Muscle of arm (tissue), 12 donors: ENCODE data around the gene GREB1. TPM values are rescaled to one million over a fixed set of nuclear protein-coding genes. Genes with fewer than 3 reads are reported as not detected.

Experiments
- DNase-seq: peaks from one replicate; pipeline ENCODE4 v3.0.0-alpha.2; 2013
- polyA plus RNA-seq, 12 donors: library from polyadenylated mRNA; unstranded; fragments of 120-200 nt; gene quantifications; one replicate each; pipeline ENCODE4 v1.2.1, GENCODE V29; 2013; ENCODE audit not compliant: insufficient read length in 12 of 12

The GREB1 gene
- polyA plus RNA-seq, 12 donors: 9.0 to 18.8 (median 11.4) TPM; not detected in 1

DNA sequence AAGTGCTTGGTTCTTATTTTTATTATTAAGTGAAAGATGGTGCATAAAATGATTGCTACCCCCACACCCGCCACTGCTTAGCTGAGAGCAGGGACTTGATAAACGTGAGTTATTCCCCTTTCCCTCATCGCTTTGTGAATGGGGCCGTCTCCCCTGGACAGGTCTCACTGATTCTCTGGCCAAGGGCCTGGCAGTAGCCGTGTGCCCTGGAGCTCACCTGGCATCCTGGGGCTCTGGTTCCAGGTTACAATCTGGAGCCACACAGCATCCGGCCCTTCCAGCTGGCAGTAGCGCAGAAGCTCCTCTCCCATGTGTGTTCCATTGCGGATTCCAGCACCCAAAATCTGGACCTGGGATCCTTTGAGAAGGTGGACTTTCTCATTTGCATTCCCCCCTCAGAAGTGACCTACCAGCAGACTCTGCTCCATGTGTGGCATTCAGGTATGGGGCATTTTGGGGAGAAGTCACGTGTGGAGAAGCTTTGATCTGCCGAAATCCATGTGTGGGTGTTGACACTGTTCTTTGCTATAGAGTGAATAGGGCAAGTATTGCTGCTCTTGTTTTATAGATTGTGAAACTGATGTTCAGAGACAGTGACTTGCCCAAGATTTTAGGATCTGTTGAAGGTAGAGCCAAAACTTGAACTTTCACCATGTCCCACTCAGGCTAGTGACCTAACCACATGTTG, 63.8 kb downstream of the GREB1 start:
- no peak for DNase-seq

DNA sequence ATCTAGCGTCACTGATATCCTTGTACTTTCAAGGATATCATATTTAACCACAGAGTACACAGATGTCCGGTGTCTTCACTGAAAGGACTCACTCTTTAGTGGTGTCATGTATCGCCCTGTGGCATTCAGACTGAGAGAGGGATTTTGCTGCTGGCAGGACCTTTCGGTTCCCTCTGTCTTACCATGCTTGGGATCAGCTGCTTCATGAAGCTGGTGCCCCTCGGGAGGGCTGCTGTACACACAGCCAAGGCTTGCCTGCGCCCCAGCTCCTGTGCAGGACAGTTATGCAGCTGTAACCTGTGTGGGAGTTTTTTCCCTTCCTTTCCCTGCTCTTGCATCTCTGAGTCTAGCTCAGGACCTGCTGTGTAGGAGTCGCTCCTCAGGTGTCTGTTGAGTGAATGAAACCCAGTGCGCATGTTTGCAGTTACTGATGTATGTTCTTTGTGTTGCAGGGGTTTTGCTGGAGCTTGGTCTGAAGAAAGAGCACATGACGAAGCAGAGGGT, 64.4 kb downstream of the GREB1 start:
- no peak for DNase-seq

DNA sequence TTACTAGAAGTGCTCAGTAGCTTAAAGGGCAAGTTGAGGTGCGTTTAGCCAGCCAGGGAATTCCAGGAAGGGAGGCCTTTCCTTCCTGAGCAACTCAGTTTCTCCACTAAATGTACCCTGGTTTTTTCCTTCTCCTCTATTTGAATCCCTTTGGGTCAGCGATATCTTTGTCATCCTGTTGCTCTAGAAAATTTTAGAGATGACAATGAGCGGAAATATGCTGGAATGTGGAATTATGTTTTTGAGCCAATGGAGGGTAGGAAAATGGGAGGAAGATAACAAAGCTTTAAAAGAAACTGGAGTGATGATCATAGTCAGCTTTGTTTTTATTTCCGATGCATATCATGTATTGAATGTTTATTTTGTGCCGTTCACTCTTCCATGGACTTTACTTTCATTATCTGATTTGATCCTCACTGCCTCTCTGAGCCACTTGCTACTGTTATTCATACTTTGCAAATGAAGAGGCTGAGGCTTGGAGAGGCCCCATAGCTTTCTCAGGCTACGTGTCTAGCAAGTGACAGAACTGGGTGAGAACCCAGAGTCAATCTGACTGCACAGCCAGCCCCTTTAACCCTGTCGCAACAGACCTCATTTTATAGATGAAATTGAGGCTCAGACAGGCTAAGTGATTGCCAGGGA, 68.8 kb downstream of the GREB1 start:
- no peak for DNase-seq

DNA sequence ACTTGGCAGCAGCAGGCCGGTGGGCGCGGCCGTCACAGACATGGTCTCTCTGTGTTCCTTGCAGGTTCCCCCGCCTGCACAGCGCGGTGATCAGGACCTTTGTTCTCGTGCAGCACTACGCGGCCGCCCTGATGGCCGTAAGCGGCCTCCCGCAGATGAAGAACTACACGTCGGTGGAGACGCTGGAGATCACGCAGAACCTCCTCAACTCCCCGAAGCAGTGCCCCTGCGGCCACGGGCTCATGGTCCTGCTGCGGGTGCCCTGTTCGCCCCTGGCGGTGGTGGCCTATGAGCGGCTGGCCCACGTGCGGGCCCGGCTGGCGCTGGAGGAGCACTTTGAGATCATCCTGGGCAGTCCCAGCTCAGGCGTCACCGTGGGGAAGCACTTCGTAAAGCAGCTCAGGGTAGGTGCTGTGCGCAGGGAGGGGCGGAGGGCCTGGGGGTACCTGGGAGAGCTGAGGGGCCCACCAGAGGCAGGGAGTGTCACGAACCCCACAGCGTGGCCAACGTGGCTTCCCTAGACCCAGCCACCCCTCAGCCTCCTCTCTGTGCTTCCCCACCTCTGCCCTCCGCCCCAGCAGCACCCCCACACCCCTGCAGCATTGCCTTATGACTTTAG, 76.9 kb downstream of the GREB1 start:
- no peak for DNase-seq

DNA sequence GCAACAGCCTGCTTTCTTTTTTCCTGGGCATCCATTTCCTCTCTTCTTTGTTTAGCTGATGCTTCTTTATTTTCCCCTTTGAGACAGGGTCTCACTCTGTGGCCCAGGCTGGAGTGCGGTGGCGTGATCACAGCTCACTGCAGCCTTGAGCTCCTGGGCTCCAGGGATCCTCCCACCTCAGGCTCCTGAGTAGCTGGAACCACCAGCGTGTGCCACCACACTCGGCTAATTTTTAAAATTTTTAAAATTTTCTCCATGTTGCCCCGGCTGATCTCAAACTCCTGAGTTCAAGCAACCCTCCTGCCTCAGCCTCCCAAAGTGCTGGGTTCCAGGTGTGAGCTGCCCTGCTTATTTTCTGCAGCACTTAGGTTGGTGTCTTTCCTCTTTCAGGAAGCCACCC, 77.4 kb downstream of the GREB1 start:
- no peak for DNase-seq

DNA sequence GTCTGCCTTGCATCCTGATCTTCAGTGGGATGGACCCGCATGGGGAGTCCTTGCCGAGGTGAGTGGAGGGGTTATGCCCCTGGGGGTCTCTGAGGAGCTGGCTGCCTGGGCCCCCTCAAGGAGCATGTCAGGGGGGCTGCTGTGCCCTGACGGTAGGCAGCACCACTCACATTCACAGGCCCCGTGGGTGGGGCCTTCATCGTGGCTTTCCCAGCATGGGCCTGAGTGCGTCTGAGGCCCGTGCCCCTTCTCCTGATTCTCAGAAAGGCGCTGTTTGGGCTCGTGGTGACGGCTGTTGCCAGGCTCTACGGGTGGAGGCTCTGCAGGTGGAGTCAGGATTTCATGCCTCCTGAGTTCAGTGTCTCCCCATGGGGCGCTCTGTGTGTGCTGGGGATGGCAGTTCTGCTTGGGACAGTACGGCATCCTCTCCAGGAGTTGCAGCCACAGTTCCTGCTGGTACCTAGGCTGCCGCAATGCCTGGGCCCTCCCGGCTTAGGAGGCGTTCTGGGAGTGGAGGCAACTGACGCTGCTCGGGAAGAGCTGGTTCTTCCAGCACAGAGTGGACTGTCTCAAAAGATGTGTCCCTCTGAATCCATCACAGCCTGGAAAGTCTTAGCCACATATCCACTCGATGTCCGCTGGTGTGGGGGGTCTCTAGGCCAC, 78.8 kb downstream of the GREB1 start:
- DNase-seq: no peak

DNA sequence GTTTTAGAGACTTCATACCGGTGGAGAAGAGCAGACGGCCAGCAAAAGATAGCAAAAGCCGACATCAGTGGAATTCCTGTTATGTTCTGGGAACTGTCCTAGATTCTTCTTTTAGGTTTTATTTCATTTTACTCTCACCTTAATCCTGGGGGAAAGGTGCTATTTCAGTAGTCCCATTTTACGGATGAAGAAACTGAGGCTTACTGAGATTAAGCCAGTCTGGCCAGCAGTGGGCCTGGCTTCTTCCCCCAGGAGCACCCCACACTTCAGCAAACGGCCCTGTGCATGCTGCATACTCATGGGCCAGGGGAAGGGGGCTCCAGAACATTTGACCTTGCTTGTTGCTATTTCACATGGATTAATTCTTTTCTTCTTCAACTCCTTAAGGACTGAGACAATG, 79.5 kb downstream of the GREB1 start:
- no peak for DNase-seq

DNA sequence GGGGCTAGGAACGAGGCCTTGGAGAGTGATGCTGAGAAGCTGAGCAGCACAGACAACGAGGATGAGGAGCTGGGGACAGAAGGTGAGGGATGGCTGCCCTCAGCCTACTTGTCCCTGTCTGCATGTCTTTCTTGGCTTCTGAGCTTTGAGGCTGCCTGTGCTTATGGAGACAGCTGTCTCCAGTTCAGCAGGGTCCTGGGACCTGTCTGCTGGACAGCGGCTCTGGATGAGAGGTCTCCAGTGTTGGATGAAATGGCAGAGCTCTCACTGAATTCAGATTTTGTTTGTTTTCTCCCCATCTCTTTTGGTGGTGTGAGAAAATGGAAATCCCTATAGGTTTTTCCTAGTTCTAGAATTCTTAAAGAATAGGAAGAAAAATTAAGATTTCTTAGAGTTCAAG, 81.4 kb downstream of the GREB1 start:
- DNase-seq: no peak

DNA sequence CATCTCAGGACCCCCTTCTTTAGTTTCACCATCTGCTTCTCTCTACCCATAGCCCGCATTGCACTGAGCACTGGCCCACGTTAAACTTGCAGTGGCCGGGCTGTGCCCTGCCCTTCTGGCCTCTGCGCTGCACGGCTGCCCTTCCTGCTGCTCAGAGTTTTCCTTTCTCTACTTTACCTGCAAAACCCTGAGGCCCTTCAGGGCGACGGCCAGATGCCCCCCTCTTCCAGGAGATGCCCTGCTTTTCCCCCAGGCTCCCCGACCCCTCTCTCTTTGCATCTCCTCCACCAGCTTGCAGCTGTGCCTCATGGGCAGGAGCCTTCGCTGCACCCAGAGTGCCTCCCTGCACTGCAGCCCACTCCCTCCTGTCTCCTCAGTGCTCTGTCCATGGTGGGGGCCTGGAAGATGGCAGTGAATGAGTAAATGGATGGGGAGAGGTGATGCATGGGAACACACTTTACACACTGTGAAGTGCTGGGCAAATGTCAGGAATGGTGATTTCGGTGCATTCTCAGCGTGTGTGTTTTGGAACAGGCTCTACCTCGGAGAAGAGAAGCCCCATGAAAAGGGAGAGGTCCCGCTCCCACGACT, 82.3 kb downstream of the GREB1 start:
- no peak for DNase-seq

DNA sequence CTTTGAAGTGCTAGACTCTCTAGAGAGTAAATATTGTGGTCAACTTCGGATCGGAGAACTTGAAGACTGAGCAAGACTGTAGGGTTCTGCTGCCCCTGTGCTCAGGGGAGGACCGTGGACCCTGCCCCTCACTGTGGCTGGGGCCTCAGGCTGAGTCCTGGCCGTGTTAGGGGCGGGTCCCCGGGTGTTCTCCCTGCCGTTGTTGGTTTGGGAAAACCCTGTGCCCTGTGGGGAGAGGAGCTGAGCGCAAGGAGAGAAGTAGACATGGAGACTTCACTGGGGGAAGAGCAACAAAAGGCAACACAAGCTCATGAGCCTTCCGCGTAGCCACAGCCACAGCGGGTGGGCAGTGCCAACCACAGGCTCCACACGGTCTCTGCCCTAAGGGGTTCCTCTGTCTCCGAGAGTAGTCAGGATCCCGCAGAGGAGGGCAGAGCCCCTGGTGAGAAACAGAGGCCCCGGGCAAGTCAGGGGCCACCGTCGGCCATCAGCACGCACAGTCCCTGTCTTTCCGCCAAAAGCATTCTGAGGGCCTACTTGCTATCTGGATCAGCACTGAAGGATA, 83.1 kb downstream of the GREB1 start:
- DNase-seq: no peak

DNA sequence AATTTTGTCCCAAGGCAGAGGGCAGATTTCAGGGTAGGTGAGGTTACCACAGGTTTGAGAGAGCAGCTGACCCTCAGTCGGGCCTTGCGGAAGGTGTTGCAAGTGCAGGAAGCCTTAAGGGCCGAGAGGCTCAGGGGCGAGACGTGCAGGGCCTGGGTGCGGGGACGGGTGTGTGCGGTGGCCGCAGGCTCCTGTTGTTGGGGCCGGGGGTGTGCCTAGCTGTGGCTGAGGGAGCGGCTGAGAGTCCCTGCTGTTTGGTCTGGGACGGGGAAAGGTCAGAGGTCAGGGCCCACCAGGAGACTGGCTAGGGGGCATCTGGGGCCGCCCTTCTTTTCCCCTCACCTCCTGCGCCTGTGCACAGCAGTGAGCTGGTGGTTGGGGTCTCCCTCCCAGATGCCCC, 83.7 kb downstream of the GREB1 start:
- DNase-seq: no peak

DNA sequence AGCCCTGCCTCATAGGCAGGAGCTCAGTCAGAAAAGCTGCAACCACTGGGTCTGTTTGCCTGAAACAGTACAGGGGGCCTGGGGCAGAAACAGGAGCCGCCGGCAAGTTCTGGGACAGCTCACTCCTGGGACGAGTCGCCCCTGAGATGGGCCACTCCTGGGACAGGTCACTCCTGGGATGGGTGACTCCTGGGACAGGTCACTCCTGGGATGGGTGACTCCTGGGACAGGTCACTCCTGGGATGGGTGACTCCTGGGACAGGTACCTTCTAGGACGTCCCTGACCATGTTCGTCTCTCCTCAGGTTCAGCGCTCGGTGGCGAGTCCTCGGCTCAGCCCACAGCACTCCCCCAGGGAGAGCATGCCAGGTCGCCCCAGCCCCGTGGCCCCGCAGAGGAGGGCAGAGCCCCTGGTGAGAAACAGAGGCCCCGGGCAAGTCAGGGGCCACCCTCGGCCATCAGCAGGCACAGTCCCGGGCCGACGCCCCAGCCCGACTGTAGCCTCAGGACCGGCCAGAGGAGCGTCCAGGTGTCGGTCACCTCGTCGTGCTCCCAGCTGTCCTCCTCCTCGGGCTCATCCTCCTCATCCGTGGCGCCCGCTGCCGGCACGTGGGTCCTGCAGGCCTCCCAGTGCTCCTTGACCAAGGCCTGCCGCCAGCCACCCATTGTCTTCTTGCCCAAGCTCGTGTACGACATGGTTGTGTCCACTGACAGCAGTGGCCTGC, 84.3 kb downstream of the GREB1 start:
- no peak for DNase-seq

DNA sequence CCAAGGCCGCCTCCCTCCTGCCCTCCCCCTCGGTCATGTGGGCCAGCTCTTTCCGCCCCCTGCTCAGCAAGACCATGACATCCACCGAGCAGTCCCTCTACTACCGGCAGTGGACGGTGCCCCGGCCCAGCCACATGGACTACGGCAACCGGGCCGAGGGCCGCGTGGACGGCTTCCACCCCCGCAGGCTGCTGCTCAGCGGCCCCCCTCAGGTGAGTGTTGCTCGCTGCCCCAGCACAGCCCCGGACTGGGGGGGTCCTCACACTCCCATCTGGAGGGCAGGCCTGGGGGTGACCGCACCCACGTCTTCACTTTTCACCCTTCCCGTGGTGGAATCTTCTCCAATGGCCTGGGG, 84.8 kb downstream of the GREB1 start:
- no peak for DNase-seq

DNA sequence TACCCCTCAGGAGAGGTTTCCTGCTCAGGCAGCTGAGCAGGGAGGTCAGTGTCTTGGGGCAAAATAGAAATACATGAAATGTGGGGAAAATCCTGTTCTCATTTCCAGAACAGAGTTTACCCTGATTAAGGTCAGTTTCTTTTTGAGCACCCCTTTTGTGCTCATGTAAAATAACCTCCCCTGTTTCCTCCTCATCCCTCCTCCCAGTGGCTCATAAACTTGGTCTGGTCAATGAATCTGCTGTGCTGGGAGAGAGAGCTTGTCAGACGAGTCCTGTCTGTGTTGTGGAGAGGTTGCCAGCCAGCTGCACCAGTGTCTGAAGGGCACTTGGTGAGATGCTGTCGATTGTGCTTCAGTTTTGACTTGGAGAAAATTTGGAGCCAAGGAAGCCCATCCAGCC, 87.6 kb downstream of the GREB1 start:
- DNase-seq: no peak

DNA sequence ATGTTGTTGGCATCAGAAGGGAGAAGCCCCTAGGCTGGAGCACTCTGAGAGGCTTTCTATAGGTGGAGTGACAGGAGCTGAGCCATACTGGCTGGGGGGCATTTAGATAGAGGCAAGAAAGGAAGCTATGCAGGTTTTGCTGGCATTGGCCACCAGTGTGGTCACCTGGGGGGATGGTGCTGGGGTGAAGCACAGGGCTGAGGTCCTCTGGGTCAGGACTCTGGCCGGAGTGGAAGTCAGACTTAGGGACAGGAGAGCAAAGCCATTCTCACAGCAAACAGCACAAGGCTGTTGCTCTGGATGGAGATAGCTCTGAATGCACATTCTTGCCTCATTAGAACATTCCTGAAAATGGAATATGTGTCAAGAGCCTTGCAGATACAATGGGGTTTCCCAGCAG, 88.8 kb downstream of the GREB1 start:
- no peak for DNase-seq

DNA sequence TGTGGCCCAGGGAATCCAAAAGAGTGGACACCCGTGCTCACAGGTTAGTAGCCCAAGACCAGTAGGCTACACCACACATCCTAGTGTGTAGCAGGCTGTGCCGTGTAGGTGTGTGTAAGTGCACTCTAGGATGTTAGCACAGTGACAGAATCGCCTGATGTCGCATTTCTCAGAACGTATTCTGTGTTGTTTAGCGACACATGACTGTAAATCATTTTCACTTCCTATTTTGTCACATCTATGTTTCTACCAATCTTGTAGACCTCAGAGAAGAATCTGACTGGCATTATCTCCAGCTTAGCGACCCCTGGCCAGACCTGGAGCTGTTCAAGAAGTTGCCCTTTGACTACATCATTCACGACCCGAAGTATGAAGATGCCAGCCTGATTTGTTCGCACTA, 91.0 kb downstream of the GREB1 start:
- no peak for DNase-seq

DNA sequence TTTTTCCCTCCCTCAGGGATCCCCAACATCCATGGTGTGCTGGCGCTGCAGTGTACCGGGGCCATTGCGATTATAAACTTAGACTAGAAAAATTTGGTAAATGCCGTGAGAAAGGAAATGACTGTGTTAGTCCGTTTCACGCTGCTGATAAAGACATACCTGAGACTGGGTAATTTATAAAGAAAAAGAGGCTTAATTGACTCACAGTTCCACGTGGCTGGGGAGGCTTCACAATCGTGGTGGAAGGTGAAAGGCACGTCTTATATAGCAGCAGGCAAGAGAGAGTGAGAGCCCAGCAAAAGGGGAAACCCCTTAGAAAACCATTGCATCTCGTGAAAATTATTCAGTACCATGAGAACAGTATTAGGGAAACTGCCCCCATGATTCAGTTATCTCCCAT, 91.8 kb downstream of the GREB1 start:
- no peak for DNase-seq

DNA sequence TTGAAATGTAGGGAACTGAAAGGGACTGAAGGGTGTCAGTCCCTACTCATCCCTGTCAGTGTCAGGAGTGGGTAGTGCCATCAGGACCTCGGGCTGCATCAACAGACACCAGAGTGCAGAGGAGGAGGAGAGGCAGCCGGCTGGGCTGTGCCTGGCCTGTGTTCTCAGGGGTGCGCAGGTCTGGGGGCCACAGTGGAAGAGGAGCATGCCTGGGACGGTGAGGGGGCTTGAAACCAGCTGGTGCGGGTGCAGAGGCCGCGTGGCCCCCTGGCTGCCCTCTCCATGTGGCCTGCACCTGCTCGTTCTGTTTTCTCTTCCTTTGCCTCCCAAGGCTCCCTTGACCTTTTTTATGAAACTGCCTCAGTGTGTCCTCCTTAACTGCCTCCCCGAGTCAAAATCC, 94.8 kb downstream of the GREB1 start:
- no peak for DNase-seq

DNA sequence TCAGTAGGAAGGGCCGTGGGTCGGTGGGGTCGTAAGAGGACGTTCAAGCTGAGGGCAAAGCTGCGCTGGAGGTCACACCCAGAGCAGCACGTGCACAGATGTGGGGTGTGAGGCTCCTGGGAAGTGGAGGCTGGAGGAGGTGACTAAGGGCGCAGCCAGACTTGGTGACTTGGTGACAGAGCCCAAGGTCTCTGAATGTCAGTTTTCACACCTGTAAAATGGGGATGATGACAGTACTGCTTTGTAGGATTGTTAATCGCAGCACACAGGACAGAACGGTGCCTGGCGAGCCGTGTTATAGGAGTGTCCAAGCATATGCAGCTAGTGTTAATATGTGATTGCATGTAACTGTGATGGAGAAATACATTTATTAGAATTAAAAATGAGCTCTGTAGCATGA, 95.4 kb downstream of the GREB1 start:
- DNase-seq: no peak

DNA sequence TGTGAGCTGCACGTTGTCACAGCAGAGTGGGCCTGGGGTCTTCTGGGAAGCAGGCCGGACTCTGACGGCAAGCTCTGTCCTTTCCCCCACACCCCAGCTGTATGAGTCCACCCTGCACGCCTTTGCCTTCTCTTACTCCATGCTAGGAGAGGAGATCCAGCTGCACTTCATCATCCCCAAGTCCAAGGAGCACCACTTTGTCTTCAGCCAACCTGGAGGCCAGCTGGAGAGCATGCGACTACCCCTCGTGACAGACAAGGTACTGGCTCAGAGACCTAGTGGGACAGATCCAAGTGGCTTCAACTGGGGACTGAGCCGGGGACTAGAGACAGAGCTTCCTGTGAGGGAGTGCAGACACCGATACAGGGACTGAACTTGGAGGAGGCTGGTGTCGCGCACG, 96.0 kb downstream of the GREB1 start:
- no peak for DNase-seq

DNA sequence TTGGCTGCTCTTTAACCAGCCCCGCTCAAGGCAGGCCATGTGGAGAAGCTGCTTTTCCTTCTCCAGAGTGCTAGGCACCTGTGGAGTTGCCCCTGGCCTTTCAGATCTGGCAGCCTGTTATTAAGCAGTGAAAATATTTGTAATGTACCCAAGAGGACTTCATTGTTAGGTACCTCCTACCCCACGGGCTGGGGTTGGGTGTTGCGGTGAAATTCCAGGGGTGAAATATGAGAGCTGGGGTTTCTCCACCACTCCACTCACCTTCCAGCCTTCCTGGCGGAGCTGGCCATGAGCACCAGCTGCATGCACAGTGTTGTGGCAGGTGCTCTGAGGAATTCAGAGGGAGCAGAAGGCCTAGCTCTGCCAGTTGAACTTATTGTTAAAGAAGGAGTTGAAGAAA, 97.0 kb downstream of the GREB1 start:
- no peak for DNase-seq
